SK-N-MC (cell line): ENCODE measurements around the gene CAST.

ENCODE experiments used
- DNase-seq: peaks from one replicate; pipeline ENCODE4 v3.0.0-alpha.2; 2011; ENCODE audit warnings: low read depth, low spot score
- H3K27ac ChIP-seq: fragments of 200-600 bp; sonication (generic); 2 replicates; pipeline ENCODE4 v1.5.1; 2016; ENCODE audit warnings: mixed run types
- H3K36me3 ChIP-seq: fragments of 200-600 bp; sonication (generic); 2 replicates; pipeline ENCODE4 v1.6.1; 2017; ENCODE audit warnings: antibody characterized with exemption, low read length, mixed read lengths; ENCODE audit not compliant: insufficient read depth
- H3K4me3 ChIP-seq: fragments of 200-600 bp; sonication (generic); 2 replicates; pipeline ENCODE4 v1.5.1; 2016
- H3K9ac ChIP-seq: fragments of 200-600 bp; sonication (generic); 2 replicates; pipeline ENCODE4 v1.8.0; 2017; ENCODE audit warnings: mixed run types, mixed read lengths; ENCODE audit not compliant: insufficient read length
- H3K9me3 ChIP-seq: fragments of 200-600 bp; sonication (generic); 2 replicates; pipeline ENCODE4 v1.6.1; 2017; ENCODE audit warnings: low read depth, mild to moderate bottlenecking, antibody characterized with exemption, low read length, moderate library complexity, mixed read lengths
- EZH2 ChIP-seq: fragments of 200-600 bp; sonication (generic); IDR thresholded peaks from one replicate; pipeline ENCODE4 v1.6.1; 2017; ENCODE audit warnings: antibody characterized with exemption
- FOXP2 ChIP-seq: optimal IDR thresholded peaks from 2 replicates; pipeline ENCODE3; 2011; ENCODE audit warnings: mild to moderate bottlenecking, moderate library complexity; ENCODE audit not compliant: insufficient read depth; ENCODE audit errors: extremely low read length, control extremely low read depth
- POLR2AphosphoS5 ChIP-seq: IDR thresholded peaks from 2 replicates; pipeline ENCODE4 v1.6.1; 2012; ENCODE audit warnings: mild to moderate bottlenecking, low read depth, low read length, borderline replicate concordance

CAST gene

GRCh38 chr5:96775689-96776088 lies 113.5 kb downstream of the CAST start:
- DNase-seq = no peak
- Histone ChIP-seq H3K36me3 (no peaks in the 10 kb centered on the region), H3K27ac (no peak overlapping the region), H3K9ac (no peak overlapping the region), H3K9me3 (no peaks in the 10 kb centered on the region), H3K4me3 (no peak overlapping the region)
- no peak for TF ChIP-seq FOXP2
- no peak for TF ChIP-seq POLR2AphosphoS5
- TF ChIP-seq EZH2 = no peak

GRCh38 chr5:96776621-96777020 lies 114.4 kb downstream of the CAST start:
- Histone ChIP-seq H3K9me3 (no peaks in the 10 kb centered on the region), H3K27ac (no peak overlapping the region), H3K9ac (no peak overlapping the region), H3K4me3 (no peak overlapping the region), H3K36me3 (no peaks in the 10 kb centered on the region)
- no peak for TF ChIP-seq POLR2AphosphoS5
- no peak for TF ChIP-seq EZH2
- TF ChIP-seq FOXP2 = no peak
- DNase-seq = no peak

DNA sequence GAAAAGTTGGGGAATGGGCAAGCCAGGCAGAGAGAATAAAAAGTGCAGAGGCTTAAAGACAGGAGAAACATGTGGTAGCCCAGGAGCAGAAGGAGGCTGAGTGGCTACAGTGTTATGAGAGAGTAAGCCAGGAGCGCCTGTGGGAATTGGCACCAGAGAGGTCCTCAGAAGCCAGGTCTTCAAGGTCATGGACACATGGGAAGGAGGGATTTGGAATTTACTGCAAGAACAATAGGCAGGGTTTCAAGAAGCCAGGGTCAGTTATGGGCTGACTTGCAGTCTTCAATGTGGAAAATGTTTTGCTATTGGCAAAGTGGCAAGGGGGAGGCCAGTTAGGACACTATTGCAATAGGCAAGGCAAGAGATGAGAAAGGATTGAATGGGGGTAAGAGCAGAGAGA lies 116.2 kb downstream of the CAST start:
- Histone ChIP-seq H3K9ac (no peak overlapping the region), H3K36me3 (no peaks in the 10 kb centered on the region), H3K27ac (no peak overlapping the region), H3K4me3 (no peak overlapping the region), H3K9me3 (no peaks in the 10 kb centered on the region)
- DNase-seq = no peak
- no peak for TF ChIP-seq FOXP2

- no peak overlapping the region for H3K27ac ChIP-seq
- DNase-seq = no peak
- H3K9ac ChIP-seq = no peak overlapping the region
- H3K36me3 ChIP-seq = no peaks in the 10 kb centered on the region
- no peak overlapping the region for H3K4me3 ChIP-seq
- TF ChIP-seq POLR2AphosphoS5 (no peak), EZH2 (no peak), FOXP2 (no peak)
- no peaks in the 10 kb centered on the region for H3K9me3 ChIP-seq
These were observed 118.5 kb downstream of the CAST start for GRCh38 chr5:96780626-96781025.

DNA sequence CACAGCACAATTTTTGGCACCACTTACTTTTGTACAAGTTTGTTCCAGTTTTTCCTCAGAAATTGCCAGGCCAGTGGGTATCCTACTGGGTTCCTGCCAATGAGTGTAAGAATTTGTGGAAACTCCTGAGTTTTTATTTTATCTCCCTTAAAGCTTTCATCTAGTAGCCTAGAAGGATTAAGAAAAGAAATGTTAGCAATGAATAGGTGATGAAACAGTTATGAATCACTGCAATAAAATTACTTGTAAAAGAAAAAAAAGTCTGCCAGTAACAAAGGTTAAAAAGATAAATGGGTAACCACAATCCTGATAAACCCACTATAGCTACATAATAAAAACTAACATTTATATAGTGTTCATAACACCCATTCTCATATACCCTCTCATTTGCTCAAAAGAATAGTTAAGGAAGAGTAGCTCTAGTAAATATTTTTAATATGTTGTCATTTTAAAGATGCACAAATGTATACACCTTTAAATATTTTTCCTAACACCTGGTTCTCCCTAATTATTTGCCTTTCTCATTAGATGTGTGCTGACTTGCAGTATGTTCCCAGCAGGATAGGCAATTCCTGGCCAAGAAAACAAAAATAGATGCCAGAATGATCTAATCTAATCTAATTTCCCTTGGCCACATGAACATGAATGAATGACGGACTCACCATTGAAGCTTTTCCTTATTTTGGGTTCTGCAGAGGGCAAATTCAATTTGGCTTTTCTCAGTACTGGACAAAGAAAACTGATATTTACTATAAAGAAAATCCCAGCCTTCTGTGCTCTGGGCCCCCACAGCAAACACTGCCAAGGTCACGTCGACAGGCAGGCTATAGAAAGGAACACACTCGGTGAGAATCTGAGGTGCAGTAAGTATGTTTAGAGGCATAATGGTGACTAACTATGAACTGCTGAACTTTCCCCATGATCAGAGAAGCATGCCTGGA lies 119.1 kb downstream of the CAST start:
- no peaks in the 10 kb centered on the region for H3K9me3 ChIP-seq
- H3K36me3 ChIP-seq = no peaks in the 10 kb centered on the region

DNA sequence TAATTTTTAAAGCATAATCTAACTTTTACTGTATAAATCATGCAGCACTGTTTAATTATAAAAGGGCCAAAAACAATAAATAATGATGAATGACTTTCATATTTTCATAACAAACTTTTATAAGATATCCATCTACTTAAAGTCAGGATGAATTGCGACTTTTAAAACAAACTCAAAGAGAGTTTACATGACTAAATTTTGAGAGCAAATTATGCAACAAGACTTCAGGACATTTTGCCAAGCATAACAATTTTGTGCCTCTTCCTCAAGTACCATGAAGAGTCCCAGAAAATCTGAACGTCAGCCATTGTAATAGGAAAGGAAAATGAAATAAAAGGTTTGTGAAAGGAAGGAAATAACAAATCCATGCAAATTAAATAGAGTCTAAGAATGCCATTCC lies 121.2 kb downstream of the CAST start:
- Histone ChIP-seq H3K9me3 (no peaks in the 10 kb centered on the region), H3K4me3 (no peak overlapping the region), H3K36me3 (no peaks in the 10 kb centered on the region), H3K9ac (no peak overlapping the region), H3K27ac (no peak overlapping the region)
- no peak for DNase-seq
- TF ChIP-seq FOXP2 = no peak
- TF ChIP-seq POLR2AphosphoS5 = no peak
- TF ChIP-seq EZH2 = no peak

More for the DNA sequence above, 119.1 kb downstream of the CAST start:
- no peak for DNase-seq
- no peak overlapping the region for H3K4me3 ChIP-seq
- H3K27ac ChIP-seq = no peak overlapping the region
- TF ChIP-seq FOXP2 (no peak), POLR2AphosphoS5 (no peak), EZH2 (no peak)
- no peak overlapping the region for H3K9ac ChIP-seq

GRCh38 chr5:96785326-96786109 lies 123.3 kb downstream of the CAST start:
- no peak overlapping the region for H3K9ac ChIP-seq
- no peaks in the 10 kb centered on the region for H3K9me3 ChIP-seq
- DNase-seq = no peak
- no peak overlapping the region for H3K4me3 ChIP-seq
- H3K36me3 ChIP-seq = no peaks in the 10 kb centered on the region
- TF ChIP-seq EZH2 (no peak), POLR2AphosphoS5 (no peak), FOXP2 (no peak)
- H3K27ac ChIP-seq = no peak overlapping the region

GRCh38 chr5:96788112-96788749 lies 126.1 kb downstream of the CAST start:
- Histone ChIP-seq H3K9ac (no peak overlapping the region), H3K4me3 (no peak overlapping the region), H3K27ac (no peak overlapping the region), H3K9me3 (no peaks in the 10 kb centered on the region), H3K36me3 (no peaks in the 10 kb centered on the region)
- TF ChIP-seq FOXP2 (no peak), EZH2 (no peak), POLR2AphosphoS5 (no peak)
- DNase-seq = no peak
